ENCODE data around the gene MLKL.

The MLKL gene

GRCh38 chr16:74700438-74701225 is at the start of gene MLKL:
TSS of gene MLKL (minus strand) at chr16:74700862. CDS start at chr16:74695757, 5,105 bp downstream.
- DNase-seq: peak; percentile 87

- DNase-seq: no peak
These were observed 48.8 kb upstream of the MLKL start for GRCh38 chr16:74749291-74750055.

DNA sequence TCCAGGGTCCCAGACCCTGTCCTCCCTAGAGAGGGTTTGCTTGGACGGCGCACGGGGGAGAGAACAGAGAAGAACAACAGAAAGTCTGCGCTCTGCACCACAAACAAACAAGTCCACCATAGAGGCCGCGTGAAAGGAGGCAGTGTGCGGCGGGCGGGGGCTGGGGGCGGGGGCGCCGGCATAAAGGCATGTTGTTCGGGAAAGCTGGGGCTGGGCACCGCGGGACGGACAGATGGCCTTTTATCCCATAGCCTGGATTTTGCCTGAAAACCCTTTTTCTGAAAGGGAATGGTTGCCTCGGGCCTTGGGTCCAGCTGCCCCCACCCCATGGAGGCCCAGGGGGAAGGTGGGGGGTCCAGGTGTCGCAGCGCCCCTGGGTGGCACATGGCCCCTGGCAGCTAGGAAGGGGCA is 48.0 kb upstream of the MLKL start:
- DNase-seq: no peak

DNA sequence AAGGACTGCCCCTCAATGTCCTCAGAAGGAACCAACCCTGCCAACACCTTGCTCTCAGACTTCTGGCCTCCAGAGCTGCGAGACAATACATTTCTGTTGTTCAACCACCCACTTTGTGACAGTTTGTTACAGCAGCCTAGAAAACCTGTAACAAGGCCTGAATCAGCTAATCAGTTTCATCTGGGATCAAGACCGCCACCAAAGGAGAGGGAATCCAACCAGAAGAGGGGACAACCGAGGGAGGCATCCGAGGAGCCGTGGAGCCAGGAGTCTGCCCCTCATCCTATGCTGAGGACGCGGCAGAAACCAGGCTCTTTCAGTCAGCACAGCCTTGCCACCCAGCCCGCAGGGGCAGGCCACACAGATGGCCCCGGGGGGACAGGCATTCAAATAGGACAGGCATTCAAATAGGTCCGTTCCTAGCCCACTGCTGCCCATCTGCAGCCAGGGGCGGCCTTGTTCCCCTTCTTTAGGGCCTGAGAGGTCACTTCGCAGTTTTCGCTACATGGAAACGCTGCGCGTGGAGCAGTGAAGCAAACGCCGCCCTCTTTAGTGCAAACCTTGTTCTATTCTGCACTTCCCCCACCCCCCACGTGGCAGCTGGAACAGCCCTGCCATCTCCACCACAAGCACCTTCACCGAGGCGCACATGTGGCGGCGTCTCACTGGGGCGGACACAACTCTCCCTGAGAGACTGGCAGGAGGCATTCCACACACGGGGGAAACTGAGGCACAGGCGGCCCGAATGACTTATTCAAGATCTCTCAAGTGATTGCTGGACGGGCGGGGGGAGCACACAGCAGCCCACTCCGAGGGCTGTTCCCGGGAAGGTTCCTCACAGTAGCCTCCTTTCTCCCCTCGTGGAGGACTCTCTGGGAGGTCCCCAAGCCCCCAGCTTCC is 47.3 kb upstream of the MLKL start:
- no peak for DNase-seq

GRCh38 chr16:74745926-74746325 is 45.3 kb upstream of the MLKL start:
- no peak for DNase-seq

- DNase-seq: no peak
These were observed 44.5 kb upstream of the MLKL start for GRCh38 chr16:74745109-74745615.

GRCh38 chr16:74744566-74744965 is 43.9 kb upstream of the MLKL start:
- no peak for DNase-seq

DNA sequence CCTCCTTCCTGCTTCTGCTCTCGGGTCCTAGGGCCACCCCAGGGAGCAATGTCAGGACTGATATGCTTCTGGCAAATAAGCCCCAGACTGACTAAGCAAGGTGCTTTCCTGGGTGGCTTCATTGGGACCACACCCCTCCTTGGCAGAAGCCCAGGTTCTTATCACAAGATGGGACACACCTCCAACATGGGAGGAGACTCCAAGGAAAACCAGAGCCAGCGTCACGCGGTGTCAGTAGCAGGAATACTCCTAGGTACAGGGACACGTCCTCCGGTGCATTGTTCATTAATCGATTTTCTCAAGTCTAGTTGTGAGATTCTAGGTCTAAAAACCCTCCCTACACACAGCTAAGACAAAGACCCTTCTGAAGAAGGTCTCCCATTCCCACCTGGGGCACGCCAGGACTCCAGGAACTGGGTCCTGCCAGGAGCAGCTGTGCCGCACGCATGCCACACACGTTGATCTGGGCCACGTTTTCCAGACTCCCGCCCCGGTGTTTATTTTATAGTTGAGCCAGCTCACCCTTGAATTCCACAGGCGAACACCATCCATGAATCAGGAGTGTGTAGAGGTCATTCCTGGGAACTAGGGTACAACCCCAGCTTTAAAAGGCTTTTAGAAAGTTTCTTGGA is 43.1 kb upstream of the MLKL start:
- no peak for DNase-seq

GRCh38 chr16:74743045-74743667 is 42.5 kb upstream of the MLKL start:
- DNase-seq: no peak

- no peak for DNase-seq
These were observed 41.4 kb upstream of the MLKL start for GRCh38 chr16:74742051-74742481.

DNA sequence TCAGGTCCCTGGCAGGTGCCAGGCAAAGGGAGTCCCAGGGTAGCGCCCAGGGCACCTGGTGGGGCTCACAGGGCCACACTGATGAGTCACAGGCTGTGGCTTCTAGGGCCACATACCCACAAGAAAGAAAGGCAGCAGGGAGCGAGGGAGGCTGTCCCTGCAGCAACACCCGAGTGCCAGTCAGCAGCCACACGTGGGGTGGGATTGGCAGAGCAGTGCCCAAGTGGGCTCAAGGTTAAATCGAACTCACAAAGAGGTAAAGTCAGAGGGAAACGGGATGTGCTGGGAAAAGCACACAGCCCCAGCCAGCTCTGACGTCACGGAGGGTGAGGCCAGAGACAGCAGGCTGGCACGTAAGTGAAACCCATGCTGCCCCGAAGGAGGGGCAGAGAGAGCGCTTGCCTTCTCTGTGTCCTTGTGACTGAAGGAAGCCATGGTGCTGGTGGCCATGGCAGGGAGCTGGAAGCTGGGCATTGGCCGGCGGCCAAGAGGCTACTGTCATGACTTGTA is 40.2 kb upstream of the MLKL start:
- DNase-seq: no peak

DNA sequence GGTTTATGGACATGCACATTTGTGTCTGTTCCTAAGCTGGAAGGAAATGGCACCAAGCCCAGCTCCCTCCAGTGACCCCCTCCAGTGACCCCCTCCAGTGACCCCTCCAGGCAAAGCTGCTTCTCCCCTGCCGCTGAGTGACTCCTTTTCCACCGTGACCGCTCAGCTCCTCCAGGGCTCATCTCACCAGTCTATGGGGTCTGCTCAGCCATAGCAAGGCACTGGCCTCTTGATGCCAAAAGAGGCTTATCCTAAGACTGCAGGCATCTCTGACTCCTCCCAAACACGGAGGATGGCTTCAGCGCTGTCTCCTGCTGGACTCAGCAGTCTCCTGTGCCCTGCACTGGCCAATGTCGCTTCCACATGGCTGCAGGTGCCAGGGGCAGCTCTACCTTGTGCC is 38.6 kb upstream of the MLKL start:
- DNase-seq: no peak

DNA sequence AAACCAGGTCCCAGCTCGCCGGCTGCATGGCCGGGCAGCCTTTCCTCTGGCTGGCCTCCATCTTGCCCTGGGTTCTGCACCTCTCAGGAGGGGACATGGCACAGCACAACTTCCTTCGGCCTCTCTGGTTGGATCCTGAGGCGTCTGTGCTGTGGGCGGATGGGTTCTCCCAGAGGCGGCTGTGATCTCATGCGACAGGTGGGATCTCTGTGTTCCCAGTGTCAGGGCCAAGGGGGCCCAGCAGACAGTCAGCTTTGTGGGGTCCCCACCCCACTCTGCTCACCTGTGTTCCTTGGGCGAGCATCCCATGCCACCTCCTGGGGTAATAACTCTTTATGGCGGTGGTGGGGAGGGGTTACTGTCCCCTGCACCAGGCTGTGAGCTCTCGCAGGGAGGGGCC is 38.2 kb upstream of the MLKL start:
- no peak for DNase-seq

DNA sequence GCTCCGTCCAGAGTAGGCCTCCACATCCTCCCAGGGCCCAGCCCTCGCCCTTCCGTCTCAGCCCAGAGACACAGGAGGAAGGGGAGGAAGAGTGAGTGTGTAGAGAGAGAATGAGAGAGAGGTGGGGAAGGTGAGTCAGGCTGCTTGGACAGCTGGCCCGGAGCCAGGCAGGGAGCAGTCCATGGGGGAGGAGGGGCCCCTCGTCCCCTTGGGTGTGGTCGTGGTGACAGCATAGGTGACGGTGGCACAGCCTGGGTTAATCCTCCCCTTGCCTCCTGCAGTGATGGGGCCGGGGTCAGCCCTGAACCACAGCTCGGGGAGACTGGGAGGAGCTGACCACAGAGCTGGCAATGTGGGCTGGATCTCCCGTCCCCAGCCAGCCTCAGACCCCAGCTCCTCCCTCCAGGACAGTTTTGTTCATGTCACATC is 37.5 kb upstream of the MLKL start:
- no peak for DNase-seq

- no peak for DNase-seq
These were observed 36.9 kb upstream of the MLKL start for GRCh38 chr16:74737521-74737920.

DNA sequence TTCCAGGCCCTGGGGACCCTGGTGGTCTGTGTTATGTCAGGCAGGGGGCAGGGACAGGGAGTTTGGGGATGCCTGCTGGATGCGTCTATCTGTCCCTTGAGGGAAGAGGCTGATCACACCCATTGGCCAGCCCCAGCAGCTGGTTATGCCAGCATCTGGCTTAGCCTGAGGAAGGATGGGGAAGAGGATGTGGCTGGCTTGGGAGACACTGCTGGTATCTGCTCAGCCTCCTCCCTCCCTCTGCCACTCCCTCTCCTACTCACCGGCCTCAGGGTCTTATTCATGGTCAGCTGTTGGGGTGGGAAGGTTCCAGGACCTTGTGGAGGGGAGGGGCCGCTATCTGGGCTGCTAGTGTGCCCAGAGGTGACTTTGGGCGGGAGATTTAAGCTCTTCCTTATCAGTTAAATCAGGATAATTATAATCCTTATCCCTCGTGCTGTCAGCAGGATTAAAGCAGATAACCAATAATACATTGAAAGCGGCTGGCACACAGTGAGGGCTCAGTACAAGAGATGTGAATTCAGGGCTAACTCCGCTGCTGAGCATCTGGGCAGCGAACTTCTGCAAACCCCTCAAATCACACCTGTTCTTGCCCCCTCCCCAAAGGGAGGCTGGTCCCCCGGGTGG is 36.0 kb upstream of the MLKL start:
- DNase-seq: no peak

DNA sequence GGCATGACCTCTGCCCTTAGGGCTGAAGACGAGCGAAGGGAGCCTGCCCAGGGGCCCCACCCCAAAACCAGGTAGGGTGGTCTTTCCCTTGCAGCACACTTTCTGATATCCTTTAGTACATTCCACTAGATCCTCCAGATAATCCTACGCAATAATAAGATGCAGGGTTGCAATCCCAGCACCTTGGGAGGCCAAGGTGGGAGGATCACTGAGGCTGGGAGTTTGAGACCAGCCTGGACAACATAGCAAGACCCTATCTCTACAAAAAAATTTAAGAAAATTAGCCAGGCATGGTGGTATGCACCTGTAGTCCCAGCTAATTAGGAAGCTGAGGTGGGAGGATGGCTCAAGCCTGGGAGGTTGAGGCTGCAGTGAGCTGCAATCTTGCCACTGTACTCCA is 34.9 kb upstream of the MLKL start:
- no peak for DNase-seq

DNA sequence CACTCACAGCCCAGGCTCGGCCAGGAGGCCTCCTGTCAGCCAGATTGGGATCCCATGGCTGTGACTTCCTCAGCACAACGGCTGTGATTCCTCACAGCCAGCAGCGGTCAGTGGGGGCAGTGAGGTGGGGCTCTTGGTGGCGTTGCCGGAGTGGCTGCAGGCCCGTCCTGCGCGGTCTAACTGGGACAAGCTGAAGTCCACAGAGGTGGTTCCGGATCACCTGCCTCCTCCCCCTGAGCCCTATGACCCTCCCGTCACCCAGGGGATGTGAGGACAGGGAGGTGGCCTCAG is 34.4 kb upstream of the MLKL start:
- no peak for DNase-seq

DNA sequence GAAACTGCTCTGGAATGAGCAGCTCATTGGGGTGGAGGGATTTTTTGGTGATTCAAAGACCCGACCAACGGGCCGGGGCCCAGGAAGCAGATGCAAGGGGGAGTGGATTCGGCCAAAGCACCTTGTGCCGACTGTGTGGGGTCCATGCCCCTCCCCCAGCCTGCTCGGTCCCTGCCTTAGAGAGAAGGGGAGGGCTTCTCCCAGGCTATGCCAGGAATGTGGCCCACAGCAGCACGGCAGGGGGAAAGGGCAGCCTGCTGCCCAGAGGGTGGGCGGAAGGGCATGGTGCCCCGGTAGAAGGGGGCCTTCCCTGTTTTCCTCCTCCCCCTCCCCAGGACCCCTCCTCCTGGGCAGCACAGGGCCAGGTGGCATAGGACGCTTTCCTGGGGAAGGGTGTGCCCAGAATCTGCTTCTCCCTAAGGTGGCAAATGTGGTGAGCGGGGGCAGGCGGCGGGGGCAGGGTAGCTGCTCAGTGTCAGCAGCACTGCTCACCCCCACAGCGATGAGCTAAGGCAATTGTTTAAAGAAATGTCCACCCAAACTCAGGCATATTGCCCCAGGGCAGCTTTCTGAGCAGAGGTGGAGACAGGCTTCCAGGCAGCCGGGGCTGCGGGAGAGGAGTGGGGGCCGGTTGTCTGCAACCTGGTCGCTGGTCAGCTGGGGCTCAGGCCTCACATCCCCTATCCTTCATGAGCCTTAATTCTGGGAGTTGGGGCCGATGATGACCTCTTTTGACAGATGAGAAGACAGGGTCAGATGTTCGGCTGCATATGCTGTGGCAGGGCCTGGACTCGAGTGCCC is 33.9 kb upstream of the MLKL start:
- no peak for DNase-seq

- no peak for DNase-seq
These were observed 32.2 kb upstream of the MLKL start for GRCh38 chr16:74732707-74733350.

Measured in activated effector memory CD4-positive, alpha-beta T cell treated with anti-CD3 and anti-CD28 coated beads, Interleukin-2, amount 50 U/mL, for 16 hours (primary cell).